ENCODE results near the gene RARRES1.

Gene RARRES1

GRCh38 chr3:158776531-158776930 lies 44.3 kb upstream of the RARRES1 start:
- TF ChIP-seq REST (IDR thresholded peaks at IDR 0.05; ENCODE audit: low read depth) (no peak), MAX (IDR thresholded peaks at IDR 0.05) (no peak), CEBPB (IDR thresholded peaks at IDR 0.05) (no peak), NFIC (IDR thresholded peaks at IDR 0.05) (no peak), ZBTB7A (IDR thresholded peaks at IDR 0.05; ENCODE audit: low read depth) (no peak), TCF12 (IDR thresholded peaks at IDR 0.05; ENCODE audit: low read depth) (no peak), FOXM1 (IDR thresholded peaks at IDR 0.05; ENCODE audit: borderline replicate concordance, low read depth) (no peak), TEAD4 (IDR thresholded peaks at IDR 0.05) (no peak), EGR1 (IDR thresholded peaks at IDR 0.05) (no peak), CREB1 (IDR thresholded peaks at IDR 0.05; ENCODE audit: low read depth) (no peak), TAF1 (IDR thresholded peaks at IDR 0.05; ENCODE audit: low read depth) (no peak), USF1 (IDR thresholded peaks at IDR 0.05) (no peak), RAD21 (IDR thresholded peaks at IDR 0.05; ENCODE audit: low read depth) (no peak), EP300 (IDR thresholded peaks at IDR 0.05; ENCODE audit: borderline replicate concordance) (no peak), YY1 (IDR thresholded peaks at IDR 0.05; ENCODE audit: low read depth) (no peak)

GRCh38 chr3:158775426-158776410 lies 43.5 kb upstream of the RARRES1 start:
- TF ChIP-seq NFIC (IDR thresholded peaks at IDR 0.05) (no peak), EP300 (IDR thresholded peaks at IDR 0.05; ENCODE audit: borderline replicate concordance) (no peak), TAF1 (IDR thresholded peaks at IDR 0.05; ENCODE audit: low read depth) (no peak), EGR1 (IDR thresholded peaks at IDR 0.05) (no peak), USF1 (IDR thresholded peaks at IDR 0.05) (no peak), YY1 (IDR thresholded peaks at IDR 0.05; ENCODE audit: low read depth) (no peak), MAX (IDR thresholded peaks at IDR 0.05) (no peak), REST (IDR thresholded peaks at IDR 0.05; ENCODE audit: low read depth) (no peak), ZBTB7A (IDR thresholded peaks at IDR 0.05; ENCODE audit: low read depth) (no peak), TCF12 (IDR thresholded peaks at IDR 0.05; ENCODE audit: low read depth) (no peak), TEAD4 (IDR thresholded peaks at IDR 0.05) (no peak), CREB1 (IDR thresholded peaks at IDR 0.05; ENCODE audit: low read depth) (no peak), CEBPB (IDR thresholded peaks at IDR 0.05) (no peak)

- TF ChIP-seq USF1 (IDR thresholded peaks at IDR 0.05) (no peak), TEAD4 (IDR thresholded peaks at IDR 0.05) (no peak), CEBPB (IDR thresholded peaks at IDR 0.05) (no peak), TAF1 (IDR thresholded peaks at IDR 0.05; ENCODE audit: low read depth) (no peak), EGR1 (IDR thresholded peaks at IDR 0.05) (no peak)
These were observed 42.7 kb upstream of the RARRES1 start for GRCh38 chr3:158774965-158775364.

GRCh38 chr3:158773845-158774830 lies 41.9 kb upstream of the RARRES1 start:
- no peak for TF ChIP-seq REST (IDR thresholded peaks at IDR 0.05; ENCODE audit: low read depth)
- no peak for TF ChIP-seq RAD21 (IDR thresholded peaks at IDR 0.05; ENCODE audit: low read depth)
- no peak for TF ChIP-seq FOXM1 (IDR thresholded peaks at IDR 0.05; ENCODE audit: borderline replicate concordance, low read depth)

Data from Ishikawa (cell line).